Panc1 (cell line): ENCODE data around the gene SLC43A2. TPM values are rescaled to one million over a fixed set of nuclear protein-coding genes. Genes with fewer than 3 reads are reported as not detected.

Source experiments
- ATAC-seq: fragments of 200-7000 bp; cut with Tn5 transposase; 2 replicates; pipeline ENCODE4 v1.9.1; 2020; ENCODE audit warnings: mild to moderate bottlenecking, moderate library complexity
- BruUV-seq: library from RNA; stranded (reverse); fragments of 400-500 nt; replicated peaks from 2 replicates; lab custom pipeline; 2021; lab: Mats Ljungman, UMichigan
- CTCF ChIA-PET: fragments of 300-600 bp; sonication (Branson Sonifier 250); formaldehyde crosslinking; loops from one replicate; lab custom pipeline; 2022; ENCODE audit warnings: antibody characterized with exemption; lab: Charles Lee
- POLR2A ChIA-PET: fragments of 300-600 bp; sonication (Branson Sonifier 250); formaldehyde crosslinking; loops from one replicate; lab custom pipeline; 2022; ENCODE audit warnings: antibody characterized with exemption; lab: Charles Lee
- DNase-seq: peaks from one replicate; pipeline ENCODE4 v3.0.0-alpha.2; 2010; ENCODE audit warnings: low read depth, low spot score
- H3K27ac ChIP-seq: 2 replicates; pipeline ENCODE4 v1.5.1; 2011; ENCODE audit warnings: mild to moderate bottlenecking, low read length, inconsistent platforms
- H3K27me3 ChIP-seq: fragments of 200-500 bp; sonication (Bioruptor generic); 2 replicates; pipeline ENCODE4 v1.6.0; 2014; ENCODE audit warnings: low read length, inconsistent platforms; ENCODE audit not compliant: control insufficient read depth, insufficient read depth
- H3K36me3 ChIP-seq: fragments of 200-500 bp; sonication (Bioruptor generic); 2 replicates; pipeline ENCODE4 v1.5.1; 2014; ENCODE audit warnings: inconsistent platforms, mild to moderate bottlenecking, low read length, moderate library complexity; ENCODE audit not compliant: control insufficient read depth, insufficient read depth
- H3K4me1 ChIP-seq: 2 replicates; pipeline ENCODE4 v1.5.1; 2011; ENCODE audit warnings: inconsistent platforms, mild to moderate bottlenecking, low read length, moderate library complexity; ENCODE audit not compliant: control insufficient read depth, insufficient read depth
- H3K4me3 ChIP-seq, 2 experiments: 2 replicates each; pipeline ENCODE4 v1.5.1; 2011 to 2012; ENCODE audit warnings: low read depth in 2 of 2, low read length in 2 of 2, mild to moderate bottlenecking in 2 of 2, inconsistent platforms in 1 of 2, moderate library complexity in 1 of 2
- H3K9me3 ChIP-seq: fragments of 200-500 bp; sonication (Bioruptor generic); 2 replicates; pipeline ENCODE4 v1.5.1; 2014; ENCODE audit warnings: low read depth, mild to moderate bottlenecking, inconsistent platforms, low read length, moderate library complexity; ENCODE audit not compliant: control insufficient read depth, insufficient read depth
- CTCF ChIP-seq: fragments of 450-650 bp; IDR thresholded peaks from 2 replicates; pipeline ENCODE4 v1.5.1; 2017; ENCODE audit warnings: mild to moderate bottlenecking
- POLR2AphosphoS5 ChIP-seq: IDR thresholded peaks from 2 replicates; pipeline ENCODE4 v1.6.1; 2012; ENCODE audit warnings: mild to moderate bottlenecking, low read depth, low read length, moderate library complexity
- REST ChIP-seq, 2 experiments: IDR thresholded peaks; 2 replicates each; pipeline ENCODE4 v1.6.1; 2011 to 2012; ENCODE audit warnings: low read depth in 2 of 2, control low read depth in 1 of 2, low read length in 1 of 2, mild to moderate bottlenecking in 1 of 2, moderate library complexity in 1 of 2; ENCODE audit not compliant: insufficient read depth in 1 of 2
- SIN3A ChIP-seq: IDR thresholded peaks from 2 replicates; pipeline ENCODE4 v1.6.1; 2012; ENCODE audit warnings: low read depth, mild to moderate bottlenecking, low read length, moderate library complexity, borderline replicate concordance; ENCODE audit not compliant: insufficient read depth
- TCF7L2 ChIP-seq: IDR thresholded peaks from 2 replicates; pipeline ENCODE4 v1.6.1; 2011; ENCODE audit warnings: mild to moderate bottlenecking, low read depth, low read length, inconsistent platforms
- in situ Hi-C: cut with HindIII; loops from 2 replicates; pipeline ENCODE4 v1.10.0; 2016; ENCODE audit warnings: low sequenced_read_pairs, low pct_unique_long_range_greater_than_20kb
- intact Hi-C: fragments of 100-400 bp; cut with micrococcal nuclease; formaldehyde crosslinking; loops from one replicate; pipeline ENCODE4 v1.10.0; 2022; ENCODE audit not compliant: unreplicated experiment
- total RNA-seq: library from RNA; stranded (reverse); gene quantifications from one replicate; pipeline ENCODE4 v1.2.1, GENCODE V29; 2021; ENCODE audit not compliant: unreplicated experiment

SLC43A2 gene
- total RNA-seq, 1 experiment from 2014 or later, result 23.3 TPM

- intact Hi-C loops (no loop called here), in situ Hi-C loops (no loop called here)
- Histone ChIP-seq H3K4me3 (no peak overlapping the region), H3K27ac (no peak overlapping the region), H3K36me3 (no peaks in the 10 kb centered on the region), H3K9me3 (no peaks in the 10 kb centered on the region), H3K27me3 (no peaks in the 10 kb centered on the region), H3K4me1 (no peaks in the 10 kb centered on the region)
- BruUV-seq, result no TSS peak
- TF ChIP-seq CTCF (no peak), TCF7L2 (no peak), POLR2AphosphoS5 (no peak), SIN3A (no peak), REST (IDR thresholded peaks at IDR 0.05; ENCODE audit: insufficient read depth in 1 of 2, low read depth in 2 of 2, low read length in 1 of 2) (no peak)
- no peak for ATAC-seq
- DNase-seq, result no peak
- POLR2A ChIA-PET, result interaction anchor here (0.6 kb wide), 1 partner anchor 20 kb away, joined by 3 read pairs; no protein-coding TSS in a partner anchor
- CTCF ChIA-PET, result no interaction called here
Observed at GRCh38 chr17:1634841-1635650, 6.4 kb upstream of the SLC43A2 start.

DNA sequence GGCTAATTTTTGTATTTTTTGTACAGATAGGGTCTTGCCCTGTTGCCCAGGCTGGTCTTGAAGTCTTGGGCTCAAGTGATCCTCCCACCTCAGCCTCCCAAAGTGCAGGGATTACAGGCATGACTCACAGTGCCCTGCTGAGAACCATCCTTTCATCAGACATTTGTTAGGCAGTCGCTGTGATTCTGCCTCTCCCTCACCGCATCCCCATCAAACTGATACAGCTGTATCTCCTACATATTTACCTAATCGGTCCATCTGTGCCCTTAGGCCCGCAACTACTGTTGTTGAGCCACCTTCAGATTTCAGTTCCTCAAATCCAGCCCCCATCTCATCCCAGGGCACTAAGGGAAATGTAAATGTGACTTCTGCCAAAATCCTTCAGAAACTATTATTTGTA, 2.0 kb upstream of the SLC43A2 start:
- intact Hi-C loops (no loop called here), in situ Hi-C loops (no loop called here)
- DNase-seq (no peak), ATAC-seq (no peak)
- ChIA-PET CTCF (interaction anchor here (0.5 to 2.0 kb wide), 4 partner anchors 36 to 60 kb away, joined by 3 to 17 read pairs (median 4); no protein-coding TSS in a partner anchor), POLR2A (interaction anchor here (0.7 kb wide), 1 partner anchor 134 kb away, joined by 16 read pairs; no protein-coding TSS in a partner anchor)
- no TSS peak for BruUV-seq
- H3K27ac ChIP-seq, result no peak overlapping the region
- no peaks in the 10 kb centered on the region for H3K36me3 ChIP-seq
- no peaks in the 10 kb centered on the region for H3K9me3 ChIP-seq
- H3K4me1 ChIP-seq, result peaks cover 8% of the 10 kb centered on the region
- H3K4me3 ChIP-seq, result no peak overlapping the region
- no peaks in the 10 kb centered on the region for H3K27me3 ChIP-seq
- TF ChIP-seq REST (IDR thresholded peaks at IDR 0.05; ENCODE audit: insufficient read depth in 1 of 2, low read depth in 2 of 2, low read length in 1 of 2) (no peak), CTCF (no peak), POLR2AphosphoS5 (no peak), SIN3A (no peak), TCF7L2 (no peak)
